ENCODE results near the gene MUC22. TPM values are rescaled to one million over a fixed set of nuclear protein-coding genes. Genes with fewer than 3 reads are reported as not detected.

The MUC22 gene
- total RNA-seq, 3 donors from 2014 or later (not counting 1 experiment from before 2014, with no cell fraction given) = not detected

GRCh38 chr6:31035862-31036497 is 25.7 kb downstream of the MUC22 start:
- 94% methylated on average over 2 of the region's 4 CpGs for WGBS (ENCODE audit: insufficient coverage)

GRCh38 chr6:31037169-31037568 is 26.9 kb downstream of the MUC22 start:
- Histone ChIP-seq H3K27ac (ENCODE audit: low read length) (no peak overlapping the region), H3K4me3 (ENCODE audit: low read length) (no peak overlapping the region), H3K36me3 (ENCODE audit: control insufficient read depth, insufficient read depth, low read length) (no peaks in the 10 kb centered on the region), H3K27me3 (ENCODE audit: control insufficient read depth, insufficient read depth, low read length) (peaks cover 3% of the 10 kb centered on the region), H3K9me3 (ENCODE audit: control insufficient read depth, insufficient read depth, low read length) (no peaks in the 10 kb centered on the region), H3K4me1 (ENCODE audit: control insufficient read depth, insufficient read depth, low read length) (no peaks in the 10 kb centered on the region)
- intact Hi-C loops (cut with micrococcal nuclease) = no loop called here
- Mint-ChIP-seq H3K9me3 (no peaks in the 10 kb centered on the region), H3K27ac (no peak overlapping the region), H3K4me3 (no peak overlapping the region), H3K27me3 (ENCODE audit: low read depth in 2 of 2) (peaks cover 18 to 20% of the 10 kb centered on the region in 2 donors), H3K36me3 (no peaks in the 10 kb centered on the region), H3K4me1 (no peaks in the 10 kb centered on the region)
- WGBS (ENCODE audit: insufficient coverage) = 83% methylated on average over 7 of the region's 7 CpGs
- no peak for TF ChIP-seq CTCF (IDR thresholded peaks at IDR 0.05)
- no peak for ATAC-seq
- no peak for DNase-seq

More at GRCh38 chr6:31035862-31036497, 25.7 kb downstream of the MUC22 start:
- Mint-ChIP-seq H3K36me3 (no peaks in the 10 kb centered on the region), H3K9me3 (no peaks in the 10 kb centered on the region), H3K27ac (no peak overlapping the region), H3K4me1 (no peaks in the 10 kb centered on the region), H3K27me3 (ENCODE audit: low read depth in 2 of 2) (peaks cover 29 to 30% of the 10 kb centered on the region in 2 donors), H3K4me3 (no peak overlapping the region)
- Histone ChIP-seq H3K27me3 (ENCODE audit: control insufficient read depth, insufficient read depth, low read length) (peaks cover 3% of the 10 kb centered on the region), H3K27ac (ENCODE audit: low read length) (no peak overlapping the region), H3K4me1 (ENCODE audit: control insufficient read depth, insufficient read depth, low read length) (no peaks in the 10 kb centered on the region), H3K9me3 (ENCODE audit: control insufficient read depth, insufficient read depth, low read length) (no peaks in the 10 kb centered on the region), H3K36me3 (ENCODE audit: control insufficient read depth, insufficient read depth, low read length) (no peaks in the 10 kb centered on the region), H3K4me3 (ENCODE audit: low read length) (no peak overlapping the region)
- no peak for DNase-seq
- TF ChIP-seq CTCF (IDR thresholded peaks at IDR 0.05) = no peak
- no peak for ATAC-seq
- intact Hi-C loops (cut with micrococcal nuclease) = no loop called here

- no peak for DNase-seq
- H3K27me3 Mint-ChIP-seq (ENCODE audit: low read depth in 2 of 2) = peaks cover 13 to 17% of the 10 kb centered on the region in 2 donors
- H3K4me3 ChIP-seq (ENCODE audit: low read length) = no peak overlapping the region
- ATAC-seq = no peak
- no peak overlapping the region for H3K27ac ChIP-seq (ENCODE audit: low read length)
- H3K4me3 Mint-ChIP-seq = no peak overlapping the region
- no peaks in the 10 kb centered on the region for H3K4me1 ChIP-seq (ENCODE audit: control insufficient read depth, insufficient read depth, low read length)
- no peaks in the 10 kb centered on the region for H3K9me3 ChIP-seq (ENCODE audit: control insufficient read depth, insufficient read depth, low read length)
- H3K4me1 Mint-ChIP-seq = peaks cover 0 to under 1% of the 10 kb centered on the region in 2 donors
- H3K27ac Mint-ChIP-seq = no peak overlapping the region
- H3K36me3 Mint-ChIP-seq = no peaks in the 10 kb centered on the region
- intact Hi-C loops (cut with micrococcal nuclease) = no loop called here
- no peaks in the 10 kb centered on the region for H3K36me3 ChIP-seq (ENCODE audit: control insufficient read depth, insufficient read depth, low read length)
- H3K27me3 ChIP-seq (ENCODE audit: control insufficient read depth, insufficient read depth, low read length) = peaks cover 3% of the 10 kb centered on the region
- no peaks in the 10 kb centered on the region for H3K9me3 Mint-ChIP-seq
- no peak for TF ChIP-seq CTCF (IDR thresholded peaks at IDR 0.05)
- 46% methylated on average over 2 of the region's 3 CpGs for WGBS (ENCODE audit: insufficient coverage)
Measured at GRCh38 chr6:31037682-31038081, 27.4 kb downstream of the MUC22 start.

- DNase-seq = no peak
- no peaks in the 10 kb centered on the region for H3K9me3 ChIP-seq (ENCODE audit: control insufficient read depth, insufficient read depth, low read length)
- no peak overlapping the region for H3K27ac ChIP-seq (ENCODE audit: low read length)
- WGBS (ENCODE audit: insufficient coverage) = 93% methylated on average over 7 of the region's 8 CpGs
- H3K36me3 ChIP-seq (ENCODE audit: control insufficient read depth, insufficient read depth, low read length) = no peaks in the 10 kb centered on the region
- TF ChIP-seq CTCF (IDR thresholded peaks at IDR 0.05) = no peak
- H3K4me3 ChIP-seq (ENCODE audit: low read length) = no peak overlapping the region
- no peaks in the 10 kb centered on the region for H3K4me1 ChIP-seq (ENCODE audit: control insufficient read depth, insufficient read depth, low read length)
- Mint-ChIP-seq H3K4me1 (peaks cover 0 to 7% of the 10 kb centered on the region in 2 donors), H3K4me3 (no peak overlapping the region), H3K27me3 (ENCODE audit: low read depth in 2 of 2) (peaks cover 10 to 16% of the 10 kb centered on the region in 2 donors), H3K27ac (no peak overlapping the region), H3K36me3 (no peaks in the 10 kb centered on the region), H3K9me3 (no peaks in the 10 kb centered on the region)
- ATAC-seq = no peak
- H3K27me3 ChIP-seq (ENCODE audit: control insufficient read depth, insufficient read depth, low read length) = peaks cover 3% of the 10 kb centered on the region
- intact Hi-C loops (cut with micrococcal nuclease) = no loop called here
Measured at GRCh38 chr6:31038559-31038958, 28.3 kb downstream of the MUC22 start.

Measured in natural killer cell (primary cell).